Liver (tissue), 9 donors: Measurements from ENCODE around the gene FAM32A. TPM values are rescaled to one million over a fixed set of nuclear protein-coding genes. Genes with fewer than 3 reads are reported as not detected.
A peak's percentile ranks its signal among the peaks of the same experiment; 100 is the strongest.

Experiments used
- DNase-seq: peaks from one replicate; pipeline ENCODE4 v3.0.0-alpha.2; 2017; ENCODE audit warnings: low spot score
- H3K27ac ChIP-seq, 2 donors: one replicate each; pipeline ENCODE4 v1.7.0; 2013; ENCODE audit warnings: inconsistent platforms in 2 of 2, low read length in 2 of 2, control low read depth in 1 of 2, low read depth in 1 of 2, mild to moderate bottlenecking in 1 of 2
- H3K27me3 ChIP-seq, 4 donors: one replicate each; pipeline versions ENCODE4 v1.6.1 to v1.7.0; 2013; ENCODE audit warnings: low read length in 3 of 4, inconsistent platforms in 1 of 4, mild to moderate bottlenecking in 1 of 4, moderate library complexity in 1 of 4; ENCODE audit not compliant: control insufficient read depth in 4 of 4, insufficient read depth in 4 of 4
- H3K36me3 ChIP-seq, 4 donors: one replicate each; pipeline versions ENCODE4 v1.6.1 to v1.7.0; 2013; ENCODE audit warnings: low read length in 3 of 4, mild to moderate bottlenecking in 3 of 4, low read depth in 1 of 4, moderate library complexity in 1 of 4; ENCODE audit not compliant: control insufficient read depth in 4 of 4, insufficient read depth in 3 of 4
- H3K4me1 ChIP-seq, 4 donors: one replicate each; pipeline versions ENCODE4 v1.6.1 to v1.7.0; 2013; ENCODE audit warnings: low read length in 3 of 4, mild to moderate bottlenecking in 3 of 4, moderate library complexity in 1 of 4; ENCODE audit not compliant: control insufficient read depth in 4 of 4, insufficient read depth in 4 of 4
- H3K4me3 ChIP-seq, 3 donors: one replicate each; pipeline versions ENCODE4 v1.6.1 to v1.7.0; 2013; ENCODE audit warnings: low read length in 3 of 3, control low read depth in 1 of 3, low read depth in 1 of 3, mild to moderate bottlenecking in 1 of 3
- H3K9ac ChIP-seq, 2 donors: one replicate each; pipeline ENCODE4 v1.7.0; 2013; ENCODE audit warnings: low read length in 2 of 2, mild to moderate bottlenecking in 2 of 2, moderate library complexity in 2 of 2, control low read depth in 1 of 2, low read depth in 1 of 2
- H3K9me3 ChIP-seq, 4 donors: one replicate each; pipeline versions ENCODE4 v1.6.1 to v1.7.0; 2013; ENCODE audit warnings: low read length in 3 of 4; ENCODE audit not compliant: control insufficient read depth in 4 of 4
- EGR1 ChIP-seq, 2 donors: IDR thresholded peaks; 2 replicates each; pipeline ENCODE4 v1.6.1; 2016 to 2018; ENCODE audit warnings: antibody characterized with exemption in 2 of 2, low read depth in 2 of 2
- FOXA2 ChIP-seq: IDR thresholded peaks from 2 replicates; pipeline ENCODE4 v1.6.1; 2016; ENCODE audit warnings: antibody characterized with exemption
- GABPA ChIP-seq, 2 donors: IDR thresholded peaks in 1 of 2; conservative IDR thresholded peaks in 1 of 2; 2 replicates each; pipeline ENCODE4 v1.6.1; 2016; ENCODE audit warnings: antibody characterized with exemption in 2 of 2, mild to moderate bottlenecking in 1 of 2, moderate library complexity in 1 of 2
- HNF4G ChIP-seq: IDR thresholded peaks from 2 replicates; pipeline ENCODE4 v1.6.1; 2016; ENCODE audit warnings: antibody characterized with exemption
- JUND ChIP-seq, 2 donors: IDR thresholded peaks; 2 replicates each; pipeline ENCODE4 v1.6.1; 2016; ENCODE audit warnings: antibody characterized with exemption in 2 of 2
- MAX ChIP-seq: IDR thresholded peaks from 2 replicates; pipeline ENCODE4 v1.6.1; 2016; ENCODE audit warnings: antibody characterized with exemption
- NR2F2 ChIP-seq: IDR thresholded peaks from 2 replicates; pipeline ENCODE4 v1.6.1; 2016; ENCODE audit warnings: antibody characterized with exemption
- RAD21 ChIP-seq, 2 donors: IDR thresholded peaks; 2 replicates each; pipeline ENCODE4 v1.6.1; 2016; ENCODE audit warnings: antibody characterized with exemption in 2 of 2, mild to moderate bottlenecking in 2 of 2
- REST ChIP-seq: IDR thresholded peaks from 2 replicates; pipeline ENCODE4 v1.6.1; 2016; ENCODE audit warnings: antibody characterized with exemption, mild to moderate bottlenecking
- RXRA ChIP-seq, 2 donors: IDR thresholded peaks; 2 replicates each; pipeline ENCODE4 v1.6.1; 2017 to 2018; ENCODE audit warnings: antibody characterized with exemption in 2 of 2, mild to moderate bottlenecking in 1 of 2
- SP1 ChIP-seq: IDR thresholded peaks from 2 replicates; pipeline ENCODE4 v1.6.1; 2018; ENCODE audit warnings: antibody characterized with exemption, mild to moderate bottlenecking
- TAF1 ChIP-seq: conservative IDR thresholded peaks from 2 replicates; pipeline ENCODE4 v1.6.1; 2016; ENCODE audit warnings: antibody characterized with exemption, mild to moderate bottlenecking
- YY1 ChIP-seq: IDR thresholded peaks from 2 replicates; pipeline ENCODE4 v1.6.1; 2016; ENCODE audit warnings: antibody characterized with exemption, mild to moderate bottlenecking
- WGBS: extraction: QIAGEN DNeasy Blood & Tissue Kit; methylation state at CpG from one replicate; pipeline ENCODE4 v1.1.7; 2013; 5-methylcytosine and 5-hydroxymethylcytosine counted together
- polyA plus RNA-seq, 2 donors: library from polyadenylated mRNA; stranded (reverse) in 1 of 2; unstranded in 1 of 2; fragments of 200-250 nt in 1 of 2; fragments of >200 nt in 1 of 2; fragmentation: Nextera tagmentation in 1 of 2; extraction: Ambion mirVana in 1 of 2; gene quantifications; one replicate each; pipeline versions ENCODE4 v1.2.1 to v1.2.3, GENCODE V29; 2013 to 2015
- total RNA-seq, 2 donors: library from RNA; depleted of rRNA; stranded (reverse); fragments of >200 nt; gene quantifications; one replicate each; pipeline ENCODE4 v1.2.3, GENCODE V29; 2014
- TF ChIP-seq, protein P1 (sequence below): fragments of 150-350 bp; IDR thresholded peaks from 2 replicates; pipeline ENCODE4 v1.5.1; 2017; ENCODE audit warnings: improper control_type of control experiment, low read depth, low read length; ENCODE audit not compliant: missing input control
- donor health status: healthy.
- donor health status: healthy.
- donor health status: healthy.
- donor health status: healthy.
- donor health status: healthy.

Gene FAM32A
- total and polyA plus RNA-seq, 4 donors, result 46.2 to 60.2 (median 52.4) TPM

- TF ChIP-seq TAF1 (peak; percentile 55), RXRA (IDR thresholded peaks at IDR 0.05) (peak; percentile 40 to 57)
These were observed 12.0 kb downstream of the FAM32A start (continued) for GRCh38 chr19:16197188-16197621.

- Histone ChIP-seq H3K9me3 (no peaks in the 10 kb centered on the region), H3K4me1 (peaks cover 19 to 60% (median 54%) of the 10 kb centered on the region in 4 donors), H3K9ac (peak within 1 kb of the TSS; percentile 66 to 68), H3K4me3 (peak within 1 kb of the TSS; percentile 71 to 92 (median 90)), H3K27ac (peak within 1 kb of the TSS; percentile 90), H3K36me3 (peaks cover 0 to 3% (median 0%) of the 10 kb centered on the region in 4 donors), H3K27me3 (no peaks in the 10 kb centered on the region)
- peak; percentile 98 for DNase-seq
- TF ChIP-seq, protein P1, sequence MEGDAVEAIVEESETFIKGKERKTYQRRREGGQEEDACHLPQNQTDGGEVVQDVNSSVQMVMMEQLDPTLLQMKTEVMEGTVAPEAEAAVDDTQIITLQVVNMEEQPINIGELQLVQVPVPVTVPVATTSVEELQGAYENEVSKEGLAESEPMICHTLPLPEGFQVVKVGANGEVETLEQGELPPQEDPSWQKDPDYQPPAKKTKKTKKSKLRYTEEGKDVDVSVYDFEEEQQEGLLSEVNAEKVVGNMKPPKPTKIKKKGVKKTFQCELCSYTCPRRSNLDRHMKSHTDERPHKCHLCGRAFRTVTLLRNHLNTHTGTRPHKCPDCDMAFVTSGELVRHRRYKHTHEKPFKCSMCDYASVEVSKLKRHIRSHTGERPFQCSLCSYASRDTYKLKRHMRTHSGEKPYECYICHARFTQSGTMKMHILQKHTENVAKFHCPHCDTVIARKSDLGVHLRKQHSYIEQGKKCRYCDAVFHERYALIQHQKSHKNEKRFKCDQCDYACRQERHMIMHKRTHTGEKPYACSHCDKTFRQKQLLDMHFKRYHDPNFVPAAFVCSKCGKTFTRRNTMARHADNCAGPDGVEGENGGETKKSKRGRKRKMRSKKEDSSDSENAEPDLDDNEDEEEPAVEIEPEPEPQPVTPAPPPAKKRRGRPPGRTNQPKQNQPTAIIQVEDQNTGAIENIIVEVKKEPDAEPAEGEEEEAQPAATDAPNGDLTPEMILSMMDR, result no peak
- TF ChIP-seq EGR1 (IDR thresholded peaks at IDR 0.05; ENCODE audit: low read depth in 2 of 2) (peak in 1 of 2 donors; percentile 77), YY1 (peak; percentile 84), FOXA2 (no peak), RAD21 (IDR thresholded peaks at IDR 0.05) (no peak), NR2F2 (peak; percentile 7), HNF4G (no peak), RXRA (IDR thresholded peaks at IDR 0.05) (peak in 1 of 2 donors; percentile 23), JUND (IDR thresholded peaks at IDR 0.05) (no peak), SP1 (peak; percentile 34), MAX (peak; percentile 67), GABPA (IDR thresholded peaks at IDR 0.05 in 1 of 2, conservative IDR thresholded peaks at IDR 0.05 in 1 of 2) (peak; percentile 78 to 95)
- under 1% methylated on average over 65 of the region's 65 CpGs for WGBS
These were observed 12.6 kb downstream of the FAM32A start, which contains the start of gene AP1M1 for GRCh38 chr19:16197622-16198369. TSS of gene AP1M1 (plus strand) at chr19:16197911. CDS start at chr19:16198027, 116 bp downstream.

DNA sequence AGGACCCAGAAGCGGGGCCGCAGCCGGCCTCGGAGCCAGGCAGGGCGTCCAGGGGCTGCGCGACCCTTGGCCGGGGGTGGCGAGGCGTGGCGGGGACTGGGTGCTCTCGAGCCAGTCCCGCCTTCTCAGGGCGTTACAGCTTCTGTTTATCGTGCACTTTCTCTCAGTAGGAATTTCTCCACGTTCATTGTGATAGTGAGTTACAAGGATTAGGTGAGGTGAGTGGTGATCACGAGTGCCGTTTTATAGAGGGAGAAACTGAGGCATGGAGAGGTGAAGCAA is 13.1 kb downstream of the FAM32A start:
- H3K36me3 ChIP-seq, result peaks cover 0 to 7% (median 3%) of the 10 kb centered on the region in 4 donors
- no peaks in the 10 kb centered on the region for H3K27me3 ChIP-seq
- DNase-seq, result no peak
- H3K9ac ChIP-seq, result peak overlapping the region; percentile 66 to 68
- peaks cover 19 to 65% (median 59%) of the 10 kb centered on the region in 4 donors for H3K4me1 ChIP-seq
- peak overlapping the region; percentile 90 for H3K27ac ChIP-seq
- TF ChIP-seq JUND (IDR thresholded peaks at IDR 0.05) (no peak), MAX (no peak), HNF4G (no peak), NR2F2 (no peak), REST (no peak)
- TF ChIP-seq, protein P1, result no peak
- no peaks in the 10 kb centered on the region for H3K9me3 ChIP-seq
- WGBS, result under 1% methylated on average over 18 of the region's 18 CpGs
- peak overlapping the region; percentile 71 to 92 (median 90) for H3K4me3 ChIP-seq
